ENCODE data around the gene TFR2. TPM values are rescaled to one million over a fixed set of nuclear protein-coding genes. Genes with fewer than 3 reads are reported as not detected.

The TFR2 gene
- total and polyA plus RNA-seq, 5 experiments from 2014 or later, result 0.51 to 5.9 (median 1.3) TPM

- H3K36me3 Mint-ChIP-seq, result peaks cover 0 to 38% (median 3%) of the 10 kb centered on the region in 3 donors
- POLR2A ChIA-PET, result interaction anchor here (0.8 to 11.9 kb wide), 4 partner anchors 13 to 138 kb away, joined by 4 to 333 read pairs (median 4); partner anchors contain the start of genes FBXO24, LRCH4, MOSPD3 and POP7
- ATAC-seq, result no peak
- peak overlapping the region in 4 of 10 donors; percentile 39 to 51 (median 46) for H3K4me3 Mint-ChIP-seq
- no peaks in the 10 kb centered on the region for H3K9me3 Mint-ChIP-seq
- no peak for DNase-seq
- no peaks in the 10 kb centered on the region for H3K27me3 Mint-ChIP-seq
- H3K27ac Mint-ChIP-seq, result peak overlapping the region in 9 of 10 donors; percentile 26 to 91 (median 82)
- peaks cover 15 to 56% (median 48%) of the 10 kb centered on the region in 4 donors for H3K4me1 Mint-ChIP-seq
Observed at GRCh38 chr7:100572281-100572948, 68.9 kb downstream of the TFR2 start.

GRCh38 chr7:100571829-100572116, 69.6 kb downstream of the TFR2 start:
- H3K27me3 Mint-ChIP-seq, result no peaks in the 10 kb centered on the region
- H3K36me3 Mint-ChIP-seq, result peaks cover 0 to 36% (median 3%) of the 10 kb centered on the region in 3 donors
- no peaks in the 10 kb centered on the region for H3K9me3 Mint-ChIP-seq
- no peak for DNase-seq
- peaks cover 16 to 59% (median 53%) of the 10 kb centered on the region in 4 donors for H3K4me1 Mint-ChIP-seq
- POLR2A ChIA-PET, result interaction anchor here (0.6 to 11.9 kb wide), 6 partner anchors 14 to 136 kb away, joined by 3 to 333 read pairs (median 4); partner anchors contain the start of genes FBXO24, LRCH4 and MOSPD3
- ATAC-seq, result no peak
- H3K27ac Mint-ChIP-seq, result peak overlapping the region; percentile 26 to 91 (median 79)
- peak overlapping the region in 7 of 10 donors; percentile 27 to 52 (median 45) for H3K4me3 Mint-ChIP-seq

GRCh38 chr7:100570954-100571828, 70.2 kb downstream of the TFR2 start:
- H3K27ac Mint-ChIP-seq, result peak overlapping the region; percentile 37 to 89 (median 76)
- H3K4me3 Mint-ChIP-seq, result peak overlapping the region in 8 of 10 donors; percentile 27 to 79 (median 51)
- DNase-seq (peak in 1 of 10 donors; percentile 31), ATAC-seq (no peak)
- POLR2A ChIA-PET, result interaction anchor here (0.6 to 11.9 kb wide), 9 partner anchors 14 to 274 kb away, joined by 3 to 333 read pairs (median 4); partner anchors contain the start of genes FBXO24, LRCH4 and MOSPD3
- H3K27me3 Mint-ChIP-seq, result no peaks in the 10 kb centered on the region
- H3K4me1 Mint-ChIP-seq, result peaks cover 19 to 58% (median 52%) of the 10 kb centered on the region in 4 donors
- H3K36me3 Mint-ChIP-seq, result peaks cover 0 to 30% (median 0%) of the 10 kb centered on the region in 3 donors
- H3K9me3 Mint-ChIP-seq, result no peaks in the 10 kb centered on the region

Other genes with a start within 250 kb of the TFR2 start
- gene ZCWPW1, start 212.8 kb downstream of the TFR2 start, total RNA-seq, result 10 to 100 TPM; 15.6 to 18.4 TPM
- 1 to 10 TPM; 3.1 to 9.3 (median 5.5) TPM for gene ZCWPW1, start 212.8 kb downstream of the TFR2 start, polyA plus RNA-seq
- 10 to 100 TPM; 64.8 to 66.8 TPM for gene MEPCE, start 211.7 kb downstream of the TFR2 start, total RNA-seq
- gene MEPCE, start 211.7 kb downstream of the TFR2 start, polyA plus RNA-seq, result 10 to 100 TPM in 2 of 3 donors, 1 to 10 TPM in 1; 9.7 to 15.8 (median 11.3) TPM
- 10 to 100 TPM; 63.8 to 73.0 TPM for gene PPP1R35, start 205.1 kb downstream of the TFR2 start, total RNA-seq
- gene PPP1R35, start 205.1 kb downstream of the TFR2 start, polyA plus RNA-seq, result 10 to 100 TPM; 20.7 to 40.6 (median 27.0) TPM
- 1 to 10 TPM; 4.0 to 4.5 TPM for gene SPACDR, start 177.3 kb downstream of the TFR2 start, total RNA-seq
- gene SPACDR, start 177.3 kb downstream of the TFR2 start, polyA plus RNA-seq, result under 1 TPM in 2 of 3 donors, not detected in 1; 0.28 to 0.56 TPM
- 100 to 1,000 TPM; 128 to 129 TPM for gene TSC22D4, start 162.3 kb downstream of the TFR2 start, total RNA-seq
- 10 to 100 TPM; 30.3 to 35.9 (median 31.0) TPM for gene TSC22D4, start 162.3 kb downstream of the TFR2 start, polyA plus RNA-seq
- gene NYAP1, start 157.6 kb downstream of the TFR2 start, total RNA-seq, result under 1 TPM in 1 of 2 experiments, not detected in 1; 0.44 TPM
- gene NYAP1, start 157.6 kb downstream of the TFR2 start, polyA plus RNA-seq, result not detected
- 10 to 100 TPM; 19.0 to 22.0 TPM for gene AGFG2, start 102.3 kb downstream of the TFR2 start, total RNA-seq
- gene AGFG2, start 102.3 kb downstream of the TFR2 start, polyA plus RNA-seq, result 10 to 100 TPM in 2 of 3 donors, 1 to 10 TPM in 1; 5.8 to 13.6 (median 11.5) TPM
- gene SAP25, start 67.7 kb downstream of the TFR2 start, total RNA-seq, result 100 to 1,000 TPM; 102 to 118 TPM
- under 1 TPM in 1 of 3 donors, not detected in 2; 0.42 TPM for gene SAP25, start 67.7 kb downstream of the TFR2 start, polyA plus RNA-seq
- 100 to 1,000 TPM; 447 to 454 TPM for gene LRCH4, start 55.4 kb downstream of the TFR2 start, total RNA-seq
- 100 to 1,000 TPM; 131 to 180 (median 153) TPM for gene LRCH4, start 55.4 kb downstream of the TFR2 start, polyA plus RNA-seq
- gene FBXO24, start 55.2 kb downstream of the TFR2 start, total RNA-seq, result 1 to 10 TPM; 2.5 to 3.6 TPM
- under 1 TPM; 0.60 to 0.95 (median 0.61) TPM for gene FBXO24, start 55.2 kb downstream of the TFR2 start, polyA plus RNA-seq
- 10 to 100 TPM in 1 of 2 experiments, 1 to 10 TPM in 1; 8.3 to 12.5 TPM for gene PCOLCE, start 39.2 kb downstream of the TFR2 start, total RNA-seq
- gene PCOLCE, start 39.2 kb downstream of the TFR2 start, polyA plus RNA-seq, result 1 to 10 TPM in 1 of 3 donors, under 1 TPM in 2; 0.25 to 1.3 (median 0.64) TPM
- 10 to 100 TPM; 13.0 to 16.4 TPM for gene MOSPD3, start 29.0 kb downstream of the TFR2 start, total RNA-seq
- 10 to 100 TPM; 16.0 to 21.0 (median 20.0) TPM for gene MOSPD3, start 29.0 kb downstream of the TFR2 start, polyA plus RNA-seq
- not detected for gene ACTL6B, start 14.9 kb upstream of the TFR2 start, total RNA-seq
- not detected for gene ACTL6B, start 14.9 kb upstream of the TFR2 start, polyA plus RNA-seq
- 100 to 1,000 TPM; 117 to 118 TPM for gene GNB2, start 32.2 kb upstream of the TFR2 start, total RNA-seq
- gene GNB2, start 32.2 kb upstream of the TFR2 start, polyA plus RNA-seq, result 10 to 100 TPM; 34.8 to 42.4 (median 42.1) TPM
- 100 to 1,000 TPM; 118 to 122 TPM for gene GIGYF1, start 52.7 kb upstream of the TFR2 start, total RNA-seq
- 1 to 10 TPM in 2 of 3 donors, under 1 TPM in 1; 0.83 to 3.0 (median 1.0) TPM for gene GIGYF1, start 52.7 kb upstream of the TFR2 start, polyA plus RNA-seq
- 10 to 100 TPM; 16.9 to 17.5 TPM for gene POP7, start 64.6 kb upstream of the TFR2 start, total RNA-seq
- 10 to 100 TPM; 32.6 to 41.7 (median 33.0) TPM for gene POP7, start 64.6 kb upstream of the TFR2 start, polyA plus RNA-seq
- gene EPO, start 78.9 kb upstream of the TFR2 start, total RNA-seq, result not detected
- not detected for gene EPO, start 78.9 kb upstream of the TFR2 start, polyA plus RNA-seq
- gene ZAN, start 92.0 kb upstream of the TFR2 start, total RNA-seq, result not detected
- under 1 TPM in 1 of 3 donors, not detected in 2; 0.05 TPM for gene ZAN, start 92.0 kb upstream of the TFR2 start, polyA plus RNA-seq
- 10 to 100 TPM; 11.8 to 12.3 TPM for gene EPHB4, start 186.0 kb upstream of the TFR2 start, total RNA-seq
- gene EPHB4, start 186.0 kb upstream of the TFR2 start, polyA plus RNA-seq, result under 1 TPM in 2 of 3 donors, not detected in 1; 0.18 to 0.46 TPM
- 10 to 100 TPM; 66.9 to 74.7 TPM for gene SLC12A9, start 211.2 kb upstream of the TFR2 start, total RNA-seq
- gene SLC12A9, start 211.2 kb upstream of the TFR2 start, polyA plus RNA-seq, result 1 to 10 TPM; 6.8 to 9.4 (median 8.0) TPM
- gene TRIP6, start 225.8 kb upstream of the TFR2 start, total RNA-seq, result 10 to 100 TPM; 14.3 to 16.2 TPM
- gene TRIP6, start 225.8 kb upstream of the TFR2 start, polyA plus RNA-seq, result 1 to 10 TPM; 3.4 to 6.0 (median 4.9) TPM
- 100 to 1,000 TPM; 263 to 267 TPM for gene SRRT, start 233.6 kb upstream of the TFR2 start, total RNA-seq
- gene SRRT, start 233.6 kb upstream of the TFR2 start, polyA plus RNA-seq, result 10 to 100 TPM; 51.1 to 69.4 (median 63.2) TPM
- gene UFSP1, start 248.2 kb upstream of the TFR2 start, total RNA-seq, result 10 to 100 TPM in 1 of 2 experiments, 1 to 10 TPM in 1; 6.5 to 10.9 TPM
- gene UFSP1, start 248.2 kb upstream of the TFR2 start, polyA plus RNA-seq, result 1 to 10 TPM; 1.1 to 2.7 (median 1.7) TPM